ENCODE measurements around the gene VMP1. TPM values are rescaled to one million over a fixed set of nuclear protein-coding genes. Genes with fewer than 3 reads are reported as not detected.

The VMP1 gene
- total and polyA plus RNA-seq, 2 of the 13 experiments (the other 11 are each of a cell fraction or from before 2014, with no cell fraction given): 186 to 271 TPM

- Histone ChIP-seq H3K27ac (ENCODE audit: extremely low read length, insufficient read depth, low read length) (peak overlapping the region; percentile 39), H3K9me3 (ENCODE audit: low read length) (no peaks in the 10 kb centered on the region), H3K4me2 (ENCODE audit: low read depth, low read length) (peak overlapping the region; percentile 59), H3K9ac (ENCODE audit: insufficient read depth, low read depth, low read length) (no peak overlapping the region), H4K20me1 (ENCODE audit: insufficient read depth, low read length) (no peaks in the 10 kb centered on the region; the same call in 1 of the 2 replicates), H3K27me3 (ENCODE audit: control insufficient read depth in 1 of 2, insufficient read depth in 2 of 2, low read length in 2 of 2) (no peaks in the 10 kb centered on the region), H2AFZ (ENCODE audit: low read length) (no peak overlapping the region), H3K36me3 (replicated peaks in 1 of 2; ENCODE audit: control insufficient read depth in 1 of 2, insufficient read depth in 2 of 2, low read length in 2 of 2) (peaks cover 2 to 5% of the 10 kb centered on the region in 2 experiments; a peak in 2 of 5 replicates), H3K79me2 (ENCODE audit: insufficient read depth, low read length) (peaks cover 93% of the 10 kb centered on the region), H3K4me3 (replicated peaks in 1 of 3; ENCODE audit: insufficient read depth in 1 of 3, low read depth in 2 of 3, low read length in 3 of 3) (0 out of 6 replicates have a peak overlapping the region, but pooled peaks of 1 of the 3 experiments have one; percentile 13), H3K4me1 (ENCODE audit: insufficient read depth, low read length) (peaks cover 68% of the 10 kb centered on the region)
- intact Hi-C loops (cut with micrococcal nuclease; ENCODE audit: unreplicated experiment): no loop called here
- ATAC-seq (peak; percentile 44), FAIRE-seq (no peak), DNase-seq (ENCODE audit: low spot score) (no peak)
- in situ Hi-C loops (cut with HindIII; ENCODE audit: extremely low pct_ligation_motif_present, low pct_unique_long_range_greater_than_20kb): no loop called here
- POLR2A ChIA-PET: no interaction called here
- no TSS peak for BruUV-seq (replicated peaks)
- 64% methylated on average over 2 of the region's 2 CpGs for WGBS (ENCODE audit: low lambda C conversion rate)
- TF ChIP-seq ARNTL (CRISPR knock-in tag; IDR thresholded peaks at IDR 0.05): no peak
- TF ChIP-seq ZNF652 (CRISPR knock-in tag; IDR thresholded peaks at IDR 0.05; ENCODE audit: borderline replicate concordance, low read depth): peak; percentile 91
- no peak for TF ChIP-seq SOX13 (IDR thresholded peaks at IDR 0.05)
- peak in 1 of 2 experiments; percentile 2; a peak in 1 of 4 replicates for TF ChIP-seq SOX13 (CRISPR knock-in tag; conservative IDR thresholded peaks at IDR 0.05 in 1 of 2, IDR thresholded peaks at IDR 0.05 in 1 of 2)
- TF ChIP-seq ZNF280B (CRISPR knock-in tag; IDR thresholded peaks at IDR 0.05; ENCODE audit: borderline replicate concordance): no peak
- no peak for TF ChIP-seq TOPORS (CRISPR knock-in tag; IDR thresholded peaks at IDR 0.05)
- TF ChIP-seq CAMTA2 (CRISPR knock-in tag; IDR thresholded peaks at IDR 0.05; ENCODE audit: borderline replicate concordance): no peak
- TF ChIP-seq ZFP1 (CRISPR knock-in tag; IDR thresholded peaks at IDR 0.05): no peak
- TF ChIP-seq HOXD1 (CRISPR knock-in tag; IDR thresholded peaks at IDR 0.05): no peak
- TF ChIP-seq AHR (CRISPR knock-in tag; IDR thresholded peaks at IDR 0.05): no peak
- TF ChIP-seq PAXIP1 (CRISPR knock-in tag; conservative IDR thresholded peaks at IDR 0.05): 0 out of 2 replicates have a peak, but pooled peaks have one; percentile 25
- TF ChIP-seq MED13 (CRISPR knock-in tag; IDR thresholded peaks at IDR 0.05): no peak
- TF ChIP-seq SP4 (CRISPR knock-in tag; IDR thresholded peaks at IDR 0.05): no peak
- CTCF ChIA-PET (ENCODE audit: low intra/inter-chr PET ratio, low total read pairs): no interaction called here
These were observed 6.8 kb downstream of the VMP1 start for GRCh38 chr17:59714255-59714654.
